ENCODE results near the gene PIWIL1. TPM values are rescaled to one million over a fixed set of nuclear protein-coding genes. Genes with fewer than 3 reads are reported as not detected.

The PIWIL1 gene
- total RNA-seq, 4 donors from 2014 or later, result 1.3 TPM; not detected in 3

DNA sequence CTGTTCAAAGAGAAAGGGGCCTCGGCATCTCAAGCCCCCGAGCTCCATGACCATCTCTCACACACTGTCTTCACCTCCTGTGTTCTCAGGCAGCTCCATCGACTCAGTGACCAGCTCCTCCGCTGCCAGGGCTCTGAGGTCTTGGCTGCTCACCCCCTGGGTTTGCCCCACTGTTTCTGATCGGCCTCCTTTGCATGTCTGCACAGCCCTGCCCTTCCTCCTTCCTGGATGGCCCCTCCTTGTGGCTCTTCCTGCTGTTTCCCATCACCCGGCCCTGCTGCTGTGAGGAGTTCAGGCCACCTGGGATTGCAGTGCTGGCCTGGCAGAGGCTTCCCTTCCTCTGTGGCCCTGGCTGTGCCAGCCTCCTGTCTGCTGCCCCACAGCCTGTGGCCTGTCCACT, 38.1 kb upstream of the PIWIL1 start:
- H3K4me3 ChIP-seq (ENCODE audit: low read depth, poor library complexity, severe bottlenecking), result no peak overlapping the region
- TF ChIP-seq, protein P1, sequence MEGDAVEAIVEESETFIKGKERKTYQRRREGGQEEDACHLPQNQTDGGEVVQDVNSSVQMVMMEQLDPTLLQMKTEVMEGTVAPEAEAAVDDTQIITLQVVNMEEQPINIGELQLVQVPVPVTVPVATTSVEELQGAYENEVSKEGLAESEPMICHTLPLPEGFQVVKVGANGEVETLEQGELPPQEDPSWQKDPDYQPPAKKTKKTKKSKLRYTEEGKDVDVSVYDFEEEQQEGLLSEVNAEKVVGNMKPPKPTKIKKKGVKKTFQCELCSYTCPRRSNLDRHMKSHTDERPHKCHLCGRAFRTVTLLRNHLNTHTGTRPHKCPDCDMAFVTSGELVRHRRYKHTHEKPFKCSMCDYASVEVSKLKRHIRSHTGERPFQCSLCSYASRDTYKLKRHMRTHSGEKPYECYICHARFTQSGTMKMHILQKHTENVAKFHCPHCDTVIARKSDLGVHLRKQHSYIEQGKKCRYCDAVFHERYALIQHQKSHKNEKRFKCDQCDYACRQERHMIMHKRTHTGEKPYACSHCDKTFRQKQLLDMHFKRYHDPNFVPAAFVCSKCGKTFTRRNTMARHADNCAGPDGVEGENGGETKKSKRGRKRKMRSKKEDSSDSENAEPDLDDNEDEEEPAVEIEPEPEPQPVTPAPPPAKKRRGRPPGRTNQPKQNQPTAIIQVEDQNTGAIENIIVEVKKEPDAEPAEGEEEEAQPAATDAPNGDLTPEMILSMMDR (IDR thresholded peaks at IDR 0.05), result no peak
- TF ChIP-seq POLR2A (IDR thresholded peaks at IDR 0.05), result no peak
- peak in 1 of 2 donors; percentile 59 for DNase-seq (ENCODE audit: low spot score in 2 of 2)
- WGBS, 2 donors, result 77 to 78% methylated on average over 6 of the region's 6 CpGs
- intact Hi-C loops (cut with DNase I; ENCODE audit: low total_unique reads), result no loop called here

- H3K4me3 ChIP-seq (ENCODE audit: low read depth, poor library complexity, severe bottlenecking), result no peak overlapping the region
- 78 to 93% methylated on average over 4 of the region's 4 CpGs for WGBS, 2 donors
- TF ChIP-seq POLR2A (IDR thresholded peaks at IDR 0.05), result no peak
- TF ChIP-seq, protein P1 (IDR thresholded peaks at IDR 0.05), result no peak
- no peak for DNase-seq (ENCODE audit: low spot score in 2 of 2)
- intact Hi-C loops (cut with DNase I; ENCODE audit: low total_unique reads), result no loop called here
Measured at GRCh38 chr12:130300090-130300489, 37.6 kb upstream of the PIWIL1 start.

DNA sequence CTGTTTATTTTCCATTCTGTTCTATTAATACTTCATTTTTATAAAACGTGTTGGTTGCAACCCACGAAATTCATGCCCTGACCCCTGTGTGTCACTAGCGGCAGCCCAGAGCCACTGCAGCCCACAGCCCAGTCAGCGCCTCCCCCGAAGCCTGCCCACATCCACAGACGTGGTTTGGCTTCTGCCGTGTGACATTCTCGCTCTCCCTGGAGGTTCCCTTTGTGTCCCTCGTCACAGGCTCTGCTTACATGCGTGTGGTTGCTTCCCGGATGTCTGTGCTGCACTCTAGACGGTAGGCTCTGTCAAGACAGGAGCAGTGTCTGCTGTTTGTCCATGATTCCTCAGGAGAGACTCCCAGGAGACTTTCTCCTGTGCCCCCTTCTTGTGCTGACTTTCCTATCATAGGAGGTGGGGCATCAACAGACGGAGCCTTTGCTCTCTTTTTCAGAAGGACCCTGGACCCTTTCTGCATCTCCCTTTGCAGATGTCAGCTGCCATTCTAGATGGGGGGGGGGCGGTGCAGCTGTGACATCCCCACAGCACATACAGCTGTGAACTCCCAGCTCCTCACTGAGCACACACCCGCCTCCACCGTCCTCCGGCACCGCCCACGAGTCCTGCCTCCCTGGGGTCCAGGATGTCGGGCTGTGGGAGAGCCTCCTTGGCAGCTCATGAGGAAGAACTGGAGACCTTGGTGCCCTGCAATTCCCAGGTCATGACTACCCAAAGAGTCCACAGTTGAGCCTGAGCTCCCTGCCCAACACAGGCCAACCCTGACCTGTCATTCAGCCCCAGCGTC, 36.8 kb upstream of the PIWIL1 start:
- 50 to 55% methylated on average over 21 of the region's 21 CpGs for whole genome bisulfite sequencing, 2 donors
- intact Hi-C loops (cut with DNase I; ENCODE audit: low total_unique reads), result no loop called here
- TF ChIP-seq POLR2A (IDR thresholded peaks at IDR 0.05), result no peak
- TF ChIP-seq, protein P1 (IDR thresholded peaks at IDR 0.05), result no peak
- DNase-seq (ENCODE audit: low spot score in 2 of 2), result no peak
- no peak overlapping the region for H3K4me3 ChIP-seq (ENCODE audit: low read depth, poor library complexity, severe bottlenecking)

- no peak for DNase-seq (ENCODE audit: low spot score in 2 of 2)
- intact Hi-C loops (cut with DNase I; ENCODE audit: low total_unique reads), result no loop called here
- TF ChIP-seq, protein P1 (IDR thresholded peaks at IDR 0.05), result no peak
- TF ChIP-seq POLR2A (IDR thresholded peaks at IDR 0.05), result no peak
- WGBS, 2 donors, result 58 to 67% methylated on average over 14 of the region's 14 CpGs
- H3K4me3 ChIP-seq (ENCODE audit: low read depth, poor library complexity, severe bottlenecking), result no peak overlapping the region
Measured at GRCh38 chr12:130301559-130301958, 36.1 kb upstream of the PIWIL1 start.

DNA sequence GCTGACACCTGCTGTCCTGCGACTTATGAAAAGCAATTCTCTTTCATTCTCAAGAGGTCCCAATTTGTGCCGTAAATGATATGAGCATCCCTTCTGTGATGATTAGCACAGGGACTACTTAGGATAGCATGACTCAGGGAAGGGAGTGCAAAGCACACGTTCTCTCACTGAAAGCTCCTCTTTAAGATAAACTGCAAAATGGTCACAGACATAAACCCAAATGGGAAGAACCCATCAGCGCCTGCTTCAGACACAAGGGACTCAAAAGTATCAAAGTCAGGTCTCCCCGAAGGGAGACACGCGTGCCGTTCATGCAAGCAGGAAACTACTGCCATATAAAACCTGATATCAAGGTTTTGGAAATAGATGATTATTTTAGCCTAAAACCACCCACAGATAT, 33.9 kb upstream of the PIWIL1 start:
- TF ChIP-seq POLR2A (IDR thresholded peaks at IDR 0.05), result no peak
- TF ChIP-seq, protein P1 (IDR thresholded peaks at IDR 0.05), result no peak
- intact Hi-C loops (cut with DNase I; ENCODE audit: low total_unique reads), result no loop called here
- no peak for DNase-seq (ENCODE audit: low spot score in 2 of 2)
- 84% methylated on average over 8 of the region's 8 CpGs for WGBS, 2 donors
- H3K4me3 ChIP-seq (ENCODE audit: low read depth, poor library complexity, severe bottlenecking), result no peak overlapping the region

GRCh38 chr12:130307859-130308258, 29.8 kb upstream of the PIWIL1 start:
- no peak for DNase-seq (ENCODE audit: low spot score in 2 of 2)
- WGBS, 2 donors, result 90 to 92% methylated on average over 14 of the region's 14 CpGs
- no peak for TF ChIP-seq POLR2A (IDR thresholded peaks at IDR 0.05)
- TF ChIP-seq, protein P1 (IDR thresholded peaks at IDR 0.05), result no peak
- H3K4me3 ChIP-seq (ENCODE audit: low read depth, poor library complexity, severe bottlenecking), result no peak overlapping the region
- intact Hi-C loops (cut with DNase I; ENCODE audit: low total_unique reads), result no loop called here
